Esophagus squamous epithelium (tissue), 5 donors: ENCODE data around the gene PSMG3. TPM values are rescaled to one million over a fixed set of nuclear protein-coding genes. Genes with fewer than 3 reads are reported as not detected.

Experiments
- DNase-seq: peaks from one replicate; lab custom pipeline; 2025; lab: John Stamatoyannopoulos, UW
- H3K27ac ChIP-seq, 4 donors: fragments of 200-600 bp; sonication (generic); one replicate each; pipeline ENCODE4 v1.5.1; 2016 to 2019; ENCODE audit warnings: mild to moderate bottlenecking in 1 of 4
- H3K27me3 ChIP-seq, 4 donors: fragments of 200-600 bp; sonication (generic); 1 replicate in 3 of 4; 2 replicates in 1 of 4; pipeline versions ENCODE4 v1.5.1 to v1.6.0; 2017 to 2021; ENCODE audit warnings: antibody characterized with exemption in 1 of 4
- H3K36me3 ChIP-seq, 3 donors: fragments of 200-600 bp; sonication (generic); one replicate each; pipeline ENCODE4 v1.5.1; 2016 to 2019
- H3K4me1 ChIP-seq, 3 donors: fragments of 200-600 bp; sonication (generic); one replicate each; pipeline ENCODE4 v1.5.1; 2017 to 2019
- H3K4me3 ChIP-seq, 4 donors: fragments of 200-600 bp; sonication (generic); 1 replicate in 3 of 4; 2 replicates in 1 of 4; pipeline ENCODE4 v1.5.1; 2016 to 2019; ENCODE audit warnings: mild to moderate bottlenecking in 2 of 4, moderate library complexity in 1 of 4
- H3K9me3 ChIP-seq, 3 donors: fragments of 200-600 bp; sonication (generic); one replicate each; pipeline ENCODE4 v1.5.1; 2016 to 2019
- CTCF ChIP-seq, 6 experiments: fragments of 450-650 bp in 4 of 6; fragments of 200-600 bp in 2 of 6; sonication (generic) in 2 of 6; IDR thresholded peaks; one replicate each; pipeline ENCODE4 v1.5.1; 2016 to 2019; ENCODE audit warnings: antibody characterized with exemption in 6 of 6, mild to moderate bottlenecking in 4 of 6, moderate library complexity in 4 of 6
- POLR2A ChIP-seq, 4 donors: fragments of 450-650 bp; IDR thresholded peaks; one replicate each; pipeline ENCODE4 v1.6.1; 2017; ENCODE audit warnings: antibody characterized with exemption in 4 of 4, mild to moderate bottlenecking in 4 of 4, moderate library complexity in 3 of 4
- WGBS, 2 donors: methylation state at CpG; one replicate each; pipeline ENCODE4 v1.1.5; 2018; 5-methylcytosine and 5-hydroxymethylcytosine counted together
- intact Hi-C: fragments of 100-400 bp; cut with DNase I; formaldehyde crosslinking; loops from one replicate; pipeline ENCODE4 v1.15.0; 2022
- total RNA-seq, 4 donors: library from RNA; depleted of rRNA; stranded (reverse); fragments of >200 nt; gene quantifications; one replicate each; pipeline ENCODE4 v1.1.0, GENCODE V29; 2016
- donor health status: DM: yes; HTN: yes; CAD: no.

The PSMG3 gene
- total RNA-seq, 4 donors from 2014 or later, result 44.5 to 63.6 (median 47.4) TPM

- intact Hi-C loops, result no loop called here
- H3K4me3 ChIP-seq, result no peak overlapping the region
- H3K27ac ChIP-seq, result no peak overlapping the region
- peaks cover 16 to 34% (median 16%) of the 10 kb centered on the region in 3 donors for H3K4me1 ChIP-seq
- 71 to 79% methylated on average over 9 to 10 of the region's 17 CpGs for WGBS, 2 donors
- peaks cover 0 to 97% (median 0%) of the 10 kb centered on the region in 3 donors for H3K36me3 ChIP-seq
- no peaks in the 10 kb centered on the region for H3K9me3 ChIP-seq
- no peak for DNase-seq
- no peak for TF ChIP-seq POLR2A (IDR thresholded peaks at IDR 0.05)
- TF ChIP-seq CTCF (IDR thresholded peaks at IDR 0.05), result peak in 1 of 6 experiments; percentile 8
- H3K27me3 ChIP-seq, result no peaks in the 10 kb centered on the region
Measured at GRCh38 chr7:1548438-1548831, 21.4 kb downstream of the PSMG3 start.

GRCh38 chr7:1547777-1548437 is 21.9 kb downstream of the PSMG3 start:
- TF ChIP-seq POLR2A (IDR thresholded peaks at IDR 0.05), result no peak
- no peak for TF ChIP-seq CTCF (IDR thresholded peaks at IDR 0.05)
- H3K4me1 ChIP-seq, result peaks cover 16 to 39% (median 16%) of the 10 kb centered on the region in 3 donors
- H3K27me3 ChIP-seq, result no peaks in the 10 kb centered on the region
- no peak for DNase-seq
- intact Hi-C loops, result no loop called here
- H3K36me3 ChIP-seq, result peaks cover 0 to 96% (median 0%) of the 10 kb centered on the region in 3 donors
- no peak overlapping the region for H3K4me3 ChIP-seq
- 83% methylated on average over 3 of the region's 35 CpGs; no CpG with 5 or more reads in 1 of the 2 donors for WGBS, 2 donors
- H3K9me3 ChIP-seq, result no peaks in the 10 kb centered on the region
- no peak overlapping the region for H3K27ac ChIP-seq

GRCh38 chr7:1546909-1547776 is 22.7 kb downstream of the PSMG3 start:
- Histone ChIP-seq H3K27me3 (no peaks in the 10 kb centered on the region), H3K4me1 (peaks cover 16 to 39% (median 16%) of the 10 kb centered on the region in 3 donors), H3K4me3 (no peak overlapping the region), H3K36me3 (peaks cover 0 to 96% (median 0%) of the 10 kb centered on the region in 3 donors), H3K9me3 (no peaks in the 10 kb centered on the region), H3K27ac (no peak overlapping the region)
- WGBS, 2 donors, result 90% methylated on average over 10 of the region's 41 CpGs; no CpG with 5 or more reads in 1 of the 2 donors
- DNase-seq, result no peak
- intact Hi-C loops, result no loop called here
- TF ChIP-seq POLR2A (IDR thresholded peaks at IDR 0.05), result no peak
- no peak for TF ChIP-seq CTCF (IDR thresholded peaks at IDR 0.05)

GRCh38 chr7:1546274-1546908 is 23.4 kb downstream of the PSMG3 start:
- no peaks in the 10 kb centered on the region for H3K27me3 ChIP-seq
- H3K9me3 ChIP-seq, result no peaks in the 10 kb centered on the region
- peaks cover 0 to 97% (median 5%) of the 10 kb centered on the region in 3 donors for H3K36me3 ChIP-seq
- peaks cover 16 to 39% (median 16%) of the 10 kb centered on the region in 3 donors for H3K4me1 ChIP-seq
- no peak overlapping the region for H3K4me3 ChIP-seq
- no peak for TF ChIP-seq CTCF (IDR thresholded peaks at IDR 0.05)
- no peak for TF ChIP-seq POLR2A (IDR thresholded peaks at IDR 0.05)
- no peak for DNase-seq
- H3K27ac ChIP-seq, result no peak overlapping the region
- intact Hi-C loops, result no loop called here
- 68 to 87% methylated on average over 6 to 13 of the region's 28 CpGs for WGBS, 2 donors
